ENCODE measurements around the gene MRPS35.
"Not testable (repeated sequence)": the region's sequence is repeated elsewhere in the genome, so short reads cannot be mapped to it uniquely, and the experiment has no call there.

MRPS35 gene

GRCh38 chr12:27709212-27709931 is 1.3 kb upstream of the MRPS35 start:
- DNase-seq, result no peak

- DNase-seq, result peak; percentile 68
Observed at GRCh38 chr12:27709932-27710591, 570 bp upstream of the MRPS35 start.

- DNase-seq, result peak; percentile 68
Observed at GRCh38 chr12:27711317-27711682, 668 bp downstream of the MRPS35 start.

- DNase-seq, result no peak
Observed at GRCh38 chr12:27711967-27712366, 1.3 kb downstream of the MRPS35 start.

GRCh38 chr12:27723212-27723611 is 12.6 kb downstream of the MRPS35 start:
- no peak for DNase-seq

GRCh38 chr12:27730097-27730588 is 19.5 kb downstream of the MRPS35 start:
- no peak for DNase-seq

- no peak for DNase-seq
Observed at GRCh38 chr12:27732281-27732680, 21.6 kb downstream of the MRPS35 start.

GRCh38 chr12:27733052-27733656 is 22.5 kb downstream of the MRPS35 start:
- peak; percentile 28 for DNase-seq

GRCh38 chr12:27733791-27734190 is 23.2 kb downstream of the MRPS35 start:
- no peak for DNase-seq

GRCh38 chr12:27734321-27734720 is 23.7 kb downstream of the MRPS35 start:
- not testable (repeated sequence) for DNase-seq

GRCh38 chr12:27743601-27744000 is 33.0 kb downstream of the MRPS35 start:
- DNase-seq, result no peak

GRCh38 chr12:27745734-27746133 is 35.1 kb downstream of the MRPS35 start:
- DNase-seq, result not testable (repeated sequence)

- DNase-seq, result no peak
Observed at GRCh38 chr12:27747111-27747820, 36.6 kb downstream of the MRPS35 start.

- no peak for DNase-seq
Observed at GRCh38 chr12:27751386-27752047, 40.9 kb downstream of the MRPS35 start.

GRCh38 chr12:27754795-27755194 is 44.2 kb downstream of the MRPS35 start:
- DNase-seq, result no peak

GRCh38 chr12:27756670-27757195 is 46.1 kb downstream of the MRPS35 start:
- DNase-seq, result no peak

- DNase-seq, result no peak
Observed at GRCh38 chr12:27762757-27763156, 52.1 kb downstream of the MRPS35 start.

- DNase-seq, result no peak
Observed at GRCh38 chr12:27766587-27766986, 56.0 kb downstream of the MRPS35 start.

- no peak for DNase-seq
Observed at GRCh38 chr12:27769142-27769673, 58.6 kb downstream of the MRPS35 start.

GRCh38 chr12:27771481-27772327 is 61.1 kb downstream of the MRPS35 start:
- DNase-seq, result no peak

- no peak for DNase-seq
Observed at GRCh38 chr12:27772328-27773049, 61.9 kb downstream of the MRPS35 start.
